ENCODE measurements around the gene CPSF6.
"Not testable (repeated sequence)": the region's sequence is repeated elsewhere in the genome, so short reads cannot be mapped to it uniquely, and the experiment has no call there.

CPSF6 gene, protein sequence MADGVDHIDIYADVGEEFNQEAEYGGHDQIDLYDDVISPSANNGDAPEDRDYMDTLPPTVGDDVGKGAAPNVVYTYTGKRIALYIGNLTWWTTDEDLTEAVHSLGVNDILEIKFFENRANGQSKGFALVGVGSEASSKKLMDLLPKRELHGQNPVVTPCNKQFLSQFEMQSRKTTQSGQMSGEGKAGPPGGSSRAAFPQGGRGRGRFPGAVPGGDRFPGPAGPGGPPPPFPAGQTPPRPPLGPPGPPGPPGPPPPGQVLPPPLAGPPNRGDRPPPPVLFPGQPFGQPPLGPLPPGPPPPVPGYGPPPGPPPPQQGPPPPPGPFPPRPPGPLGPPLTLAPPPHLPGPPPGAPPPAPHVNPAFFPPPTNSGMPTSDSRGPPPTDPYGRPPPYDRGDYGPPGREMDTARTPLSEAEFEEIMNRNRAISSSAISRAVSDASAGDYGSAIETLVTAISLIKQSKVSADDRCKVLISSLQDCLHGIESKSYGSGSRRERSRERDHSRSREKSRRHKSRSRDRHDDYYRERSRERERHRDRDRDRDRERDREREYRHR

DNA sequence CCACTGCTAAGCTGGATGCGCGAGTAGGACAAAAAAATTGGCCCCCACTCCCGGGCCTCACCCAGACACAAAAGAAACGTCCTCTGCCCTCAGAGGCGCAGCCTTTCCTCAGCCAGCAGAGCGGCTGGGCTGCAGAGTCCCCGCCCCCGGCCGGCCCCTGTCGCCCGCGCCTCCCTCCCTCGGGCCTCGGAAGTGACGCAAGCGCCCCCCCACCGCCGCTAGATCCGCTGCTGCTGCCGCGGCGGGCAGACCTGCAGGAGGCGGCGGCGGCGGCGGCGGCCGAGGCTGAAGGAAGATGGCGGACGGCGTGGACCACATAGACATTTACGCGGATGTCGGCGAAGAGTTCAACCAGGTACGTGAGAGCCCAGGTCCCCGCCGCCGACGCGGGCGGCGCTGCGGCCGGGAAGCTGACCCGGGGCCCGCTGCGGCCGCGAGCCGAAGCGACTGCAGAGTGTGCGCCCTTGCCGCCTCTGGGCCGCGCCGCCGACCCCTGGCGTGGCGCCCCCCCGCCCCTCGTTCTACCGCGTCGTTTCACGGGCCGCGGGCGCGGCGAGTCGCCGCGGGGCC is at the start of gene CPSF6:
Gene CPSF6, plus strand, starts transcription at position 218 of the 570 bp plus-strand sequence. Its CDS starts 78 bp downstream, at position 296.
- DNase-seq (ENCODE audit: low spot score): peak; percentile 97

- no peak for DNase-seq (ENCODE audit: low spot score)
Observed at GRCh38 chr12:69196302-69197288, 42.8 kb upstream of the CPSF6 start.

- not testable (repeated sequence) for DNase-seq (ENCODE audit: low spot score)
Observed at GRCh38 chr12:69199976-69200375, 39.4 kb upstream of the CPSF6 start.

- DNase-seq (ENCODE audit: low spot score): no peak
Observed at GRCh38 chr12:69204191-69204590, 35.2 kb upstream of the CPSF6 start.

DNA sequence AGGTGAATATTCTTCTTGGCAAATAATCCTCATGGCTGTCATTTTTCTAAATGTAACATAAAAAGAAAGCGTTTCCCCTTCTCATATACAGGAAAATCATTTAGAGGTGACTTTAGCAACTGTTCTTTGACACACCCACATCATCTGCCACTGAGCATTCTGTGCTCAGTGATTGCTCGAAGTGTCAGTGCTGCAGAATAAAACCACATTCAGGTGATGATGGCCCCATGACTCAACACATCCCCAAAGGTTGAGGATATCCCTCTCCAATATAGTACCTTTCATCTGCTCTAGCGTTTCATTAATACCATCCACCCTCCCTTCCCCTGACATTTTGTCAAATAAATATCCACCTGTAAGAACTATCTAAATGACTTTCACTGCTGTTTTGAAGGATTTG is 28.7 kb upstream of the CPSF6 start:
- DNase-seq (ENCODE audit: low spot score): no peak

- DNase-seq (ENCODE audit: low spot score): no peak
Observed at GRCh38 chr12:69211160-69211559, 28.2 kb upstream of the CPSF6 start.

DNA sequence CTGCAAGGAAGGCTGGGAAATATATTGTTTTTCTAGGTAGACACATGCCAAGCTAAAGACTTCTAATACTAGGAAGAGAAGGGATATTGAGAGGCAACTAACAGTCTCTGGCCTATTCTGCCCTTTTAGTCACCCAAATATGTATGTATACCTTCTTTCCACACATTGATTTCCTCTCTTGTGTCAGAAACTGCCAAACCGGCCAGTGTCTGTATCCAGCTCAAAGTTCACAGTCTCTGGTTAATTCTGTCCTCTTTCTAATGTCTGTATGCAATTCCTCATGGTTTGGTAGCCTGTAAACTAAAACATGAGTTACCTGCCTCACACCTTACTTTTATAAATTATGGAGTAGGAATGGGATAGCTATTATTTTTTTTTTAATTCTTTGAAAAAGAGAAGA is 25.2 kb upstream of the CPSF6 start:
- no peak for DNase-seq (ENCODE audit: low spot score)

DNA sequence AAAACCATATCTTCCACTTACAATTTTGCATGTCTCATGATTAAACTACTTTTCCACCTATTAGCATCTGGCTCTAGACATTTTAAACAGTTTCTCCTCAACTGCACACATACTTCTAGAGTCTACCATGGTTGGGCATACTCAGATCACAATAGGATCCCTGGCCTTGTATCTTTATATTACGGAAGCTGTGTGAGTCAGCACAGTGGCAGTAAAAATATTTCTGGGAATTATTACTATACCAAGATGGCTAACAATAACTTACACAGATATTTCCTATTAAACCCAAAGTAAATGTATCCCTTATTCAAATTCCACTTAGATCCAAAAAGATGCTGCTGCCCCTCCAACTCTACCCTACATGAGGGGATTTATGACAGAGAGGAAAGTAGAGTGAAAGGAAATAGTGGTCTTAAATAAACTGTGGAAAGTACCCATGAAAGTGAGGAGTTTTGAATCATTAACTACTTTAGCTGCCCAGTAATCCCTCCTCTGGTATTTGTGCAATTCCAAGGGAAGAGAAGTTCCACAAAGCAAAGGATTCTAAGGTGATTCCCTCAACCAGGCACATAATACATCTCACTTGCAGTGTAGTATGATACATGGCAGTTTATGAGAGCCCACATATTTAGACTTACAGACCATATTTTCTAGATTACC is 14.0 kb upstream of the CPSF6 start:
- no peak for DNase-seq (ENCODE audit: low spot score)

DNA sequence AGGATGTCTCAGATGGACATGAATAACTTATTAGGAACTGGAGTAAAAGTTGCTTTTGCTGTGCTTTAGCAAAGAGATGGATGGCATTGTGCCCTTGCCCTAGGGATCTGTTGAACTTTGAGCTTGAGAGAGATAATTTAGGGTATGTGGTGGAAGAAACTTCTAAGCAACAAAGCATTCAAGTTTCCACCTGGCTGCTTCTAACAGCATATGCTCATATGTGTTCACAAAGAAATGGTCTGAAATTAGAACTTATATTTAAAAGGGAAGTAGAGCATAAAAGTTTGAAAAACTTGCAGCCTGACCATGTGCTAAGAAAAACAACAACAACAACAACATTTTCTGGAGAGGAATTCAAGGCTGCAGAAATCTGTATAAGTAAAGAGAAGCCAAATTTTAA is 7.9 kb upstream of the CPSF6 start:
- no peak for DNase-seq (ENCODE audit: low spot score)

GRCh38 chr12:69238589-69239351 is 599 bp upstream of the CPSF6 start:
- DNase-seq (ENCODE audit: low spot score): no peak

- DNase-seq (ENCODE audit: low spot score): peak; percentile 47
Observed at GRCh38 chr12:69239922-69240630, 707 bp downstream of the CPSF6 start.

GRCh38 chr12:69240631-69240995 is 1.2 kb downstream of the CPSF6 start:
- DNase-seq (ENCODE audit: low spot score): peak; percentile 27

DNA sequence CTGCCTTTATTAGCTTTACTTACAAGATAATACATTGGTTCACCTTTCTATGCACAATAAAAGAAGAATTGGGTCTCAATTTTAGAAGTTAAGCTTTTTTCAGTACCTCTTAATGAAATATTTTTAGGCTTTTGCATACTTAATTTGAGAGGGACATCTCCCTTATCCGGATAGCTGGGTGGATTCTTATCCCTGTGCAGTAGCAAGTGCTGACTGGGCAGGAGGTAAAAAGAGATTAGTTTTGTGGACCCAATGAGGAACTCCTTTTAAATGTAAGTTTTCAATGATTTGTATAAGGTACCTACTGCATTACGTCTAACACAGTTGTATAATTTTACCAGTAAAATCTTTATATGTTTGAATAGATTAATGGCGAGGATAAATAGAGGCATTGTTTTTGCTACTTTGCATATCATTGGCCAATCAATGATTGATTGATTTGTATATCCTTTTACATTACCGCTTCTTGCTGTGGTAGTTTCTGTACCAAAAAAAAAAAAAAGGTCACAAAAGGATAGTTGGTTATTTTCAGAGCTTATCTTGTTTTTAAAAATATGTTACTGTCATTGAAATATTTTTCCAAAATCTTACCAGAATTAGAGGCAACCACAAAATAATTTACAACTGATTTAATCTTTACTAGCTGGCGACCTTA is 2.2 kb downstream of the CPSF6 start:
- DNase-seq (ENCODE audit: low spot score): no peak

GRCh38 chr12:69243099-69244084 is 4.0 kb downstream of the CPSF6 start:
- DNase-seq (ENCODE audit: low spot score): no peak

DNA sequence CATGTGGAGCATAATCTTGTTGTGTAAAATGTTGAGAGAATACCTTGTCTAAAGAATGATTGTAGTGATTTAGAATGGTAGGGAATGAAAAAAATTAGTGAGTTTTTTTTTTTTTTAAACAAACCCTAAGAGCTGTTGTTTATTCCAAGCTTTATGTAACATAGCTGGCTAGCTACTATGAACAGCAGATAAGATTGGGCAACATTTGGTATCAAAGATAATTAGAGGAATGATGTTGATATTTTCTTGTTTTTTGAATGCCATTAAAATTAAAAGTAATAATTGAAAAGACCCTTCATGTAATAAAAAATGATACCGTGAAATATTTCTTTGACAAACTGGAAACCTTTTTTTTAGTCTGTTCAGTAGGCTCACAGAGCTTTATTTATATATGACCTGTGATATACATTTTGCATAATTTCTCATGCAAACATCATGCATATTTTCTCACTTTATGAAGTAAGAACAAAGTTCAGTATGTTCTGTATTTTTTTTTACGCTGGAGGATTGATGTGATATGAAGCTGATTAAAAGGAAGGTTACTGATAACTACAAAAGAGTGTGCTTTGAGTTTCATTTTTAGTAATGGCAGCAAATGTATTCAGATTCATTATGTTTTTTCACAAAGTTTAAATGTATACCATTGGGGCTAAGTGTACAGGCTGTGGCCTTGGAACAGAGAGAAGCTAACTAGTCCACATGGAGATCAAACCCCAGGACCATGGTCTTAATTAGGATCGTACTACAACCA is 8.1 kb downstream of the CPSF6 start:
- DNase-seq (ENCODE audit: low spot score): no peak

DNA sequence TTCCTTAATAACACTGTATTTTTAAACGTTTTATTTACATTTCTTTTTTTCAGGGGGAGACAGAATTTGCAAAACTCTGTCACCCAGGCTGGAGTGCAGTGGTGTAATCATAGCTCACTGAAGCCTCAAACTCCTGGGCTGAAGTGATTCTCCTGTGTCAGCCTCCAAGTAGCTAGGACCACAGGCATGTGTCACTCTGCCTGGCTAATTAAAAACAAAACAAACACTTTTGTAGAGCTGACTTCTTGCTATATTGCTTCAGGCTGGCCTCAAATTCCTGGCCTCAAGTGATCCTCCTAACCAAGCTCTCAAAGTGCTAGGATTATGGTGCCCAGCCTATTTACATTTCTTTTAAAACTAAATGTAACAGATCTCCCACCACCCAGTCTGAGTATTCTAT is 12.7 kb downstream of the CPSF6 start:
- DNase-seq (ENCODE audit: low spot score): no peak

DNA sequence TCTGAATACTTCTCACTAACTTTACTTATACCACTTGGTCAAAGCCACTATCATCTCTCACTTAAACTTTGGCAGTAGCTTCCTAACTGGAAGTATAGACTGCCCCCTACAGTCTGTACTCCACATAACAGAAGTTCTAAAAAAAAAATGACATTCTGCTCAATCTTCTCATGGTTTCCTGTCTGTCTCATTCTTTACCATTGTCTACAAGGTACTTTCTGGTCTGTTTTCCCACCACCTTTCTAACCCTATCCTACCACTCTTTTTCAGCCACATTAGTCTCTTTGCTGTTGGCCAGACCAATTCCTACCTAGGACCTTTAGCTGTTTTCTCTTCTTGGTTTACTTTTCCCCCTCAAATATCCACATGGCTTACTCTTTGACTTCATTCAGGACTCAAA is 14.7 kb downstream of the CPSF6 start:
- peak; percentile 53 for DNase-seq (ENCODE audit: low spot score)

- no peak for DNase-seq (ENCODE audit: low spot score)
Observed at GRCh38 chr12:69254862-69255261, 15.5 kb downstream of the CPSF6 start.

All from Ammon's horn (tissue), 1 donor.